ENCODE results near the gene TRMT10A.
A peak's percentile ranks its signal among the peaks of the same experiment; 100 is the strongest.
"Not testable (repeated sequence)": the region's sequence is repeated elsewhere in the genome, so short reads cannot be mapped to it uniquely, and the experiment has no call there.

TRMT10A gene

DNA sequence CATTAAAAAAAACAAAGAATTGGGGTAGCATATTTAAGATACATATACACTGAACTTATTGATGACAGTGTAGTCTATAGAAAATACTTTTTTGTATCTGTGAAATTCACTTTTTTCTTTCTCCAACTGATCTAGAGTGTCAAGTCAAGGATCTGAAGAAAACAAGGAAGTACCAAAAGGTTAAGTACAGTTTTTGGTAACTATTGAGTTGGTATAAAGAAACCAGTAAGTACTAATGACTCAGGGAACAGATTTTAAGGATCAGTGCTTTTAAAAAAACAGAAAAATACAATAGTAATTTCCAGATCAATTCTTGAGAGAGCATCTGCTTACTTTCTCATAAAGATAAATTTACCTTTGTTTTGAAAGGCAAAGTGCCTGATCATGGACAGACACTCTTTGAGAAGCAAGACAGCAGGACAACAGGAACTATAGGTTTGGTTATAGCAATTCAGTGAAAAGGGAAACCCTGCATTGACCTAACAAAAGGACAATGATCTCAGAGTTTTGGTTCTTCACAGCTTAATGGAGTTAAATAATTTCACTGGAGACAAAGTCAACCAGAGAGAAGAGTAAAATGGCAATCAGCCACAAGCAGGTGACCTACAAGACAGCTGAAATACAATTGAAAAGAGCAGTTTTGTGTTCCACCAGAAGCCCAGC is 23.4 kb downstream of the TRMT10A start:
- no peak for DNase-seq

GRCh38 chr4:99537674-99538073 is 26.2 kb downstream of the TRMT10A start:
- DNase-seq = no peak

GRCh38 chr4:99536848-99537247 is 27.0 kb downstream of the TRMT10A start:
- DNase-seq = no peak

DNA sequence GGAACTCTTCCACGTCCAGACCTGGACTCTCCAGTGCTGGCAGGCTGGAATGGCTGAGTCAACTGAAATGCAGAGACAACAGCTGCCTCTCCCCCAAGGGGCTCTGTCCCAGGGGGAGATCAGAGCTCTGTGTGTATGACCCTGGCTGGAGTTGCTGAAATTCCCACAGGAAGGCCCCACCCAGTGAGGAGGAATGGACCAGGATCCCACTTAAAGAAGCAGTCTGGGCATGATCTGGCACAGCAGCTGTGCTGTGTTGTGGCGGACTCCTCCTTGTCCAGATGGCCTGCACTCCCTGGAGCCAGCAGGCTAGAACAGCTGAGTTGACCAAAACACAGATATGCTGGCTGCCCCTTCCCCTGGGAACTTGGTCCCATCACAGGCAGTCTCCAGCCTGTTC is 27.6 kb downstream of the TRMT10A start:
- peak; percentile 6 for DNase-seq

GRCh38 chr4:99534699-99535098 is 29.1 kb downstream of the TRMT10A start:
- DNase-seq = not testable (repeated sequence)

DNA sequence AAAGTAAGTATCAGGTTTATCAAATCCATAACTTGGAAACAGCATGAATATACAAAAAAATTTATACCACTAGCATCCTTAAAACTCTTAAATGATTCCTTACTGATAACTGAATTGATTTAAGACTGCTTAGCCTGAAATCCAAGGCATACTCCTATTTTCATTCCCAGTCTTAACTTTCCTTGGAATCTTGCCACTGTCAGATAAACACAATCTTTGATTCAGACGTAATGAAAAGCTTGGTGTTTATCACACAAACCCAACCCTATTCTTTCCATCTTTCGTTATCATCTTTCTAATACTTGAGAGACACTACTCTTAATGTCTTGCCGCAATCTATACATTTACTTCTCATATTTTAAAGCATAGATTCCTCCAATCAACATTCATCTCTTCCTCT is 33.9 kb downstream of the TRMT10A start:
- no peak for DNase-seq

DNA sequence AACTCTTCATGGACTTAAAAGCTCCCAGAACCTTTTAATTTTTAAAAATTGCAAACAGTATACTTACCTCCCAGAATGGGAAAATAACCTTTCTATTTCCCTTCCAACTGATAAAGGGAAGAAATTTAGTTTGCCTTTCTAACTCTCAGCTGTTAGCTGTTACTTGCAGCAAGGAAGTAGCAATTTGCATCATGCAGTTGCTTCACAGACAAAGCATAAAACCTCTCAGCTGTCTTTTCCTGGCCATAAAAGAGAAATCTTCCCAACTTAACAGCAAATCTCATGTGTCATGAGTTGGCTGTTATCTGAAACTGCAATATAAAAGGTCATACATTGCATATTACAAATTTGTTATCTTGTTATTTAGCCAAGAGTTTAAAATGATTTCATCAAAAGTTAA is 34.6 kb downstream of the TRMT10A start:
- DNase-seq = peak; percentile 41

- DNase-seq = no peak
Observed at GRCh38 chr4:99518601-99519295, 45.1 kb downstream of the TRMT10A start.

GRCh38 chr4:99510721-99511120 is 53.1 kb downstream of the TRMT10A start, which contains the start of gene C4orf17:
Gene C4orf17 (plus strand): TSS chr4:99511021. CDS start chr4:99513082, 2,061 bp downstream.
- no peak for DNase-seq

DNA sequence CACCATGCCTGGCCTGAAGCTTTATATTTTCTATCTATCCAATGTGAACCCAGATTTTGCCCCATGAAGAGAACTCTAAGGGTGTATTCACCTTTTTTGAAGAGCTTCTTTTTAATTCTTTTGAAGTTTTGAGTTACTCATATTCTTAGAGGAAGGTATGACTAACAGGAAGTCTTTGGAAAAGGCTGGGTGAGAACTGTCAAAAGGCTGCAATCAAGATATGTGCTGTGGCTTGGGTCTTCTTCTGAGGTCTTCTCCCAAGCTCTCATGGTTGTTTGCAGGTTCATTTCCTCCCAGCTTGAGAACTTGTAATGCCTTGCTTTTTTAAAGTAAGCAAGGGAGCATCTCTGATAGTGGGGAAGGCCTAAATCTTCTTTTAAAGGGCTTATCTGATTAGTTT is 56.1 kb downstream of the TRMT10A start:
- DNase-seq = no peak

DNA sequence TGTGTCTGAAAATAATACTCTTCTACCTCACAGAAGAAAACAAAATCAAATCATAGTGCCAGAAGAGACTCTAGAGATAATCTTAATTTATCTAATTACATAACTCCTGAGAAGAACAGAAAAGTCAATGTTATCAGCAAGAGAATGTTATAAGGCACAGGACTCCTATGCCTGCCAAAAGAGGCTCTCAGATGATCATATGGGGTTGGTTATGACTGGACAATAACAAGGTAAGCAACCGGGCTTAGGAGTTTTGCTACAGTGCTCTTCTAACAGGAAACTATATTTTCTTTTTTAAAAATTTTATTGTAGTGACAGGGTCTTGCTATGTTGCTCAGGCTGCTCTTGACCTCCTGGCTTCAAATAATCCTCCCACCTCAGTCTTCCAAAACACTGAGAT is 56.5 kb downstream of the TRMT10A start:
- no peak for DNase-seq

- peak; percentile 7 for DNase-seq
Observed at GRCh38 chr4:99506781-99507180, 57.1 kb downstream of the TRMT10A start.

DNA sequence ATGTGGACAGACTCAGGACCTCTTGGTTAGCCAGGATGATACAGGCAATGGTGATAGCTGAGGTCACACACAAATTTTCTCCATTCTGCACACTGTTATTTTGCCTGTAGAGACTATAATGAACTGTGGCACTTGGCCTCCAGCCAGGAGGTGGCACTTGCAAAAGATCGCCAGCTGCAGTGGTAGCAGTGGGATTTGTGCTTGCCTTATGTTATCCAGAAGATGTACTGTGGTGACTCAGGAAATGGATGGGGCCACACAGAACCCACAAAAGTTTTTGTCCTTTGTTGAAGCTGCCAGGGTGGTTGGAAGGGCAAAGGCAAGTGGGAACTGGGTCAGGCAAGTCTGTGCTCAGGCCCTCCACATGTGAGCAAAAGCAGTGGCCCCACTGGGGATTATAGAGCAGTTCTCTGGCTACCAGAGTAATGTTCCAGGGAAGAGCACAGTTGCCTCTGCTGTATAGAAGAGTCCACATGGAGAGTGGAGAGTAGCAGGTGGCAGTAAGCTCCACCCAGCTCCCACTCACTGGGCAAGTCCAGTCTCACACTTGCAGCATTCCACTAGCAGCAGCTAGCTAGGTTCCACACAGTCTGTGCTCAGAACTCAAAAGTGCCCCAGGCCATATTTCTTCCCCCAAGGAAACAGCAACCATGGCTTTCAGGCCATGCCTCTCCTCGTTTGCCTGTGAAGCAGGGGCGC is 58.9 kb downstream of the TRMT10A start:
- no peak for DNase-seq

Measured in fibroblast of upper back skin (primary cell).